Fibroblast of villous mesenchyme (primary cell): ENCODE results near the gene SMARCA4. TPM values are rescaled to one million over a fixed set of nuclear protein-coding genes. Genes with fewer than 3 reads are reported as not detected.
"Not testable (repeated sequence)": the region's sequence is repeated elsewhere in the genome, so short reads cannot be mapped to it uniquely, and the experiment has no call there.

Experiments used
- DNase-seq: peaks from one replicate; pipeline ENCODE4 v3.0.0-alpha.2; 2010; ENCODE audit warnings: low read depth
- H3K4me3 ChIP-seq: 2 replicates; pipeline ENCODE4 v1.5.1; 2011; ENCODE audit warnings: low read depth, mild to moderate bottlenecking, low read length
- total RNA-seq: library from RNA; depleted of rRNA; stranded (reverse); fragments of >200 nt; gene quantifications from 2 replicates; pipeline ENCODE4 v1.2.3, GENCODE V29; 2012
- TF ChIP-seq, protein P1 (sequence below): IDR thresholded peaks from 2 replicates; pipeline ENCODE4 v1.5.1; 2012; ENCODE audit warnings: low read depth, mild to moderate bottlenecking, low read length; ENCODE audit not compliant: insufficient read depth

SMARCA4 gene
- total RNA-seq, 1 donor, result 96.7 TPM

DNA sequence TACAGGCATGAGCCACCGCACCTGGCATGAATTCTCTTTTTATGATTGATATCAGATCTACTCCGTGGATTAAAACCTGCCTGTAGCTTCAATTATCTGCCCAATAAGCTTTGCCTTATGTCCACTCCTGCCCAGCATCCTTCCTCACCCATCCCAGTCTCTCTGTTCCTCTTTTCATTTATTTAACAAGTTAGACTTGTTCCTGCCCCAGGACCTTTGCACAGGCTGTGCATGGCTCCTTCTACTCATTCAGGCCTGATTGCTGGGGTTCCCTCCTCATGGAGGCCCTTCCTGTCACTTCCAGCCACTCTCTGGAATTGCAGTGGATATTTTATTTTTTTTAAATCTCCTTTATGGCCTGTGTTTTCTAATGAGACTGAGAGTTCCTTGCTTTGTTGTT, 27.6 kb downstream of the SMARCA4 start:
- TF ChIP-seq, protein P1, sequence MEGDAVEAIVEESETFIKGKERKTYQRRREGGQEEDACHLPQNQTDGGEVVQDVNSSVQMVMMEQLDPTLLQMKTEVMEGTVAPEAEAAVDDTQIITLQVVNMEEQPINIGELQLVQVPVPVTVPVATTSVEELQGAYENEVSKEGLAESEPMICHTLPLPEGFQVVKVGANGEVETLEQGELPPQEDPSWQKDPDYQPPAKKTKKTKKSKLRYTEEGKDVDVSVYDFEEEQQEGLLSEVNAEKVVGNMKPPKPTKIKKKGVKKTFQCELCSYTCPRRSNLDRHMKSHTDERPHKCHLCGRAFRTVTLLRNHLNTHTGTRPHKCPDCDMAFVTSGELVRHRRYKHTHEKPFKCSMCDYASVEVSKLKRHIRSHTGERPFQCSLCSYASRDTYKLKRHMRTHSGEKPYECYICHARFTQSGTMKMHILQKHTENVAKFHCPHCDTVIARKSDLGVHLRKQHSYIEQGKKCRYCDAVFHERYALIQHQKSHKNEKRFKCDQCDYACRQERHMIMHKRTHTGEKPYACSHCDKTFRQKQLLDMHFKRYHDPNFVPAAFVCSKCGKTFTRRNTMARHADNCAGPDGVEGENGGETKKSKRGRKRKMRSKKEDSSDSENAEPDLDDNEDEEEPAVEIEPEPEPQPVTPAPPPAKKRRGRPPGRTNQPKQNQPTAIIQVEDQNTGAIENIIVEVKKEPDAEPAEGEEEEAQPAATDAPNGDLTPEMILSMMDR, result no peak
- no peak overlapping the region for H3K4me3 ChIP-seq
- no peak for DNase-seq

DNA sequence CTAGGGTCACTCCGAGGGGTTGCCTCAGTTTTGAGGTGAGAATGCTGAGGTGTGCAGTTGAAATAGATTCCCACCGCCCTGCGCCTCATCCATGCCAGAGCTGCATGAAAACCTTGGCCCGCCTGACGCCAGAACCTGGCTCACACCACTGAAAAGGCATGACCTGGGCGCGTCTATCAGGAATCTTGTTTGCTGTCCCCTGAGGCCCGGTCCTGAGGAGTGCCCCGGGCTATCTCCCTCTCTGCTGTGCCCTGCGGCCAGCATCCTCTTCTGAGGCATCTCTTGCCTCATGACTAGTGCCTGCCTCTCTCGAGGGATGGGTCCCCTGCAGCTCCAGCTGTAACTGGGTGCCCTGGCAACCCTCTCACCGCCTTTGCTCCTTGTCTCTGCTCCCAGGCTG, 28.1 kb downstream of the SMARCA4 start:
- H3K4me3 ChIP-seq, result no peak overlapping the region
- DNase-seq, result no peak
- TF ChIP-seq, protein P1, result no peak

DNA sequence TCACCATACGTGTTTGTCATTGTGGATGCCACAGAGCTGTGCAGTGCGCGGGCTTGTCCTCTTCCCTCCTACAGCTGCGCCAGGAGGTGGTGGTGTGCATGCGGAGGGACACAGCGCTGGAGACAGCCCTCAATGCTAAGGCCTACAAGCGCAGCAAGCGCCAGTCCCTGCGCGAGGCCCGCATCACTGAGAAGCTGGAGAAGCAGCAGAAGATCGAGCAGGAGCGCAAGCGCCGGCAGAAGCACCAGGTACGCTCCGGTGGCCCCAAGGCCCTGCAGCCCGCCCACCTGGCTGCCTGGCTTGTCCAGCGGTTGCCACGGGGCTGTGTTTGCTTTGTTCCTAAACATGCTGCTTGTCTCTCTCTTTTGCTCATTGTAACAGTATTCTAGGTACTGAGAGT, 30.2 kb downstream of the SMARCA4 start:
- H3K4me3 ChIP-seq, result no peak overlapping the region
- DNase-seq, result no peak
- TF ChIP-seq, protein P1, result no peak

DNA sequence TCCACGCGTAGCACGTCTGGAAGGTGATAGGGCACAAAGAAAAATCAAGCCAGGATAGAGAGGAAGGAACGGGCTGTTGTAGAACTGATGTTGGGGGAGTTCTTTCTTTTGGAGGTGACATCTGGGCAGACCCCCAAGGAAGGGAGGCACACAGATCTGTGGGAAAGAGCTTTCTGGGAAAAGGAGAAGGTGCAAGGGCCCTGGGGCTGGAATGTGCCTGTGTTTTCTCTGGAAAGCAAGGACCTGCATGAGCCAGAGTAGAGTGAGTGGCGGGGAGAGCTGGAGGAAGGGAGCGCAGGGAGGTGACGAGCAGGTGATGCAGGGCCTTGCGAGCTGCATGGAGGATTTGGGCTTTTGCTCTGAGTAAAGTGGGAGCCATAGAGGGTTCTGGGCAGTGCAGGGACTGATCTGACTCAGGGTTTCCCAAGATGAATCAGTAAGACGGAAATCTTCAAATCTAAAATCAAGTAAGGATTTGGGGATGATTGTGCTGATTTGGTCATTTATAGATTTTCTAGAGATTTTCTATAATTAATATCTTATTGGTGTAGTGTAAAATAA, 30.8 kb downstream of the SMARCA4 start:
- TF ChIP-seq, protein P1, result no peak
- no peak for DNase-seq

DNA sequence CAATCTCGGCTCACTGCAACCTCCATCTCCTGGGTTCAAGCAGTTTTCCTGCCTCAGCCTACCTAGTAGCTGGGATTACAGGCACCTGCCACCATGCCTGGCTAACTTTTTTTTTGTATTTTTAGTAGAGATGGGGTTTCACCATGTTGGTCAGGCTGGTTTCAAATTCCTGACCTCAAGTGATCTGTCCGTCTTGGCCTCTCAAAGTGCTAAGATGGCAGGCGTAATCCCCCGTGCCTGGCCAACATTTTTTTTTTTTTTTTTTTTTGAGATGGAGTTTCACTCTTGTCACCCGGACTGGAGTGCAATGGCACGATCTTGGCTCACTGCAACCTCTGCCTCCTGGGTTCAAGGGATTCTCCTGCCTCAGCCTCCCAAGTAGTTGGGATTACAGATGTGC, 31.3 kb downstream of the SMARCA4 start:
- H3K4me3 ChIP-seq, DNase-seq: not testable (repeated sequence)

More for the DNA sequence above, 30.8 kb downstream of the SMARCA4 start:
- H3K4me3 ChIP-seq, result no peak overlapping the region

DNA sequence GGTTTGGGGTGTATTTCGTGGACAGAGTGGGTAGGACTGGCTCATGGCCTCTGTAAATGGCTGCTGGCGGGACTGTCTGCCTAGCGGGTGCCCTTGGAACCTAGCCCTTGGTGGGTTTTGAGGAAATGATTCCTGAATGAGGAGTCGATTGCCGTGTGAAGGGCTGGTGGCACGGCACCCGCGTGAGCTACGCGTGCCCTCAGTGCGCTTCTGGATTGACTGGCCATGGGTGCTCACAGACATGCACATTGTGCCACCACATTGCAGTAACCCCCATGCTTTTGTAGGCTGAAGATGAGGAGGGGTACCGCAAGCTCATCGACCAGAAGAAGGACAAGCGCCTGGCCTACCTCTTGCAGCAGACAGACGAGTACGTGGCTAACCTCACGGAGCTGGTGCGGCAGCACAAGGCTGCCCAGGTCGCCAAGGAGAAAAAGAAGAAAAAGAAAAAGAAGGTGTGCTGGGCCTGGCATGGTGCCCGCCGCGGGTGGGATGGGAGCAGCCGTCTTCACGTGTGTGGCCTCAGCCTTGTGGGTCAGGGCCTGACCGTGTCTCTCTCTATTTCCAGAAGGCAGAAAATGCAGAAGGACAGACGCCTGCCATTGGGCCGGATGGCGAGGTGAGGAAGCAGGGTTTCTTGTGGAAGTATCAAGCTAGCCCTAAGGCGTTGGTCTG, 35.2 kb downstream of the SMARCA4 start:
- TF ChIP-seq, protein P1, result no peak
- no peak overlapping the region for H3K4me3 ChIP-seq
- no peak for DNase-seq

DNA sequence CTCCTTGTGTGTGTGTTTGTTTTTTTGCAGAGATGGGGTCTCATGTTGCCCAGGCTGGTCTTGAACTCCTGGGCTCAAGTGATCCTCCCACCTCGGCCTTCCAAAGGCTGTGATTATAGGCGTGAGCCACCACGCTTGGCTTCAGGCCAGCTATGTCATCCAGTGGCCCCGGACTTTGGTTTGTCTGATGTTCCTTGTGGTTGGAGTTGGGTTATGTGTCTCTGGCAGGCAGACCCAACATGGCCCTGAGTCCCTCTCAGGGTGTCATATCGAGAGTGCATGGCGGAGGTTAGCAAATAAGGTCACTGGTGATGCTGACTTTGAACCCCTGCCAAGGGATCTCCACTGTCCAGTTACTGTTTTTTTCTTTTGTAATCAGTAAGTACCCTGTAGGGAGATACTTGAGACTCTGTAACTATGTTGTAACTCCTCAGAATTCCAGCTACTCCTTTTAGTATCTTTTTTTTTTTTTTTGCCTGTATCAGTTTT, 37.3 kb downstream of the SMARCA4 start:
- TF ChIP-seq, protein P1, result no peak
- DNase-seq, result peak; percentile 34
- H3K4me3 ChIP-seq, result no peak overlapping the region
